GM12864 (cell line): ENCODE data around the gene PNKP.
A peak's percentile ranks its signal among the peaks of the same experiment; 100 is the strongest.

Source experiments
- DNase-seq: peaks from one replicate; pipeline ENCODE4 v3.0.0-alpha.2; 2011; ENCODE audit warnings: low read depth
- H3K4me3 ChIP-seq: 2 replicates; pipeline ENCODE4 v1.5.1; 2011; ENCODE audit warnings: mild to moderate bottlenecking, low read depth, low read length, control low read depth
- CTCF ChIP-seq: IDR thresholded peaks from 2 replicates; pipeline ENCODE4 v1.5.1; 2011; ENCODE audit warnings: low read depth, mild to moderate bottlenecking, moderate library complexity, low read length, control low read depth, inconsistent platforms; ENCODE audit errors: missing control alignments

Gene PNKP

GRCh38 chr19:49854378-49855263 is 12.8 kb downstream of the PNKP start:
- no peak for DNase-seq
- TF ChIP-seq CTCF, result no peak
- H3K4me3 ChIP-seq, result no peak overlapping the region

GRCh38 chr19:49853852-49854377 is 13.5 kb downstream of the PNKP start:
- no peak for DNase-seq
- H3K4me3 ChIP-seq, result no peak overlapping the region
- no peak for TF ChIP-seq CTCF

- no peak for TF ChIP-seq CTCF
- H3K4me3 ChIP-seq, result no peak overlapping the region; the same call in 1 of the 2 replicates
- DNase-seq, result no peak
Measured at GRCh38 chr19:49852631-49853126, 14.7 kb downstream of the PNKP start.

GRCh38 chr19:49851456-49852259 is 15.7 kb downstream of the PNKP start:
- TF ChIP-seq CTCF, result no peak
- H3K4me3 ChIP-seq, result peak overlapping the region; percentile 90
- DNase-seq, result no peak

GRCh38 chr19:49850487-49851342 is 16.7 kb downstream of the PNKP start, which contains the start of gene PTOV1:
Gene PTOV1, plus strand, starts transcription at chr19:49851159.
- peak within 1 kb of the TSS; percentile 90 for H3K4me3 ChIP-seq
- peak; percentile 61 for DNase-seq
- no peak for TF ChIP-seq CTCF

- no peak for TF ChIP-seq CTCF
- no peak for DNase-seq
- H3K4me3 ChIP-seq, result peak overlapping the region; percentile 90
Measured at GRCh38 chr19:49850221-49850486, 17.2 kb downstream of the PNKP start.
